Measurements from ENCODE around the gene UNC5B. TPM values are rescaled to one million over a fixed set of nuclear protein-coding genes. Genes with fewer than 3 reads are reported as not detected.

Gene UNC5B
- total RNA-seq, 1 experiment from 2014 or later, result 49.6 TPM

DNA sequence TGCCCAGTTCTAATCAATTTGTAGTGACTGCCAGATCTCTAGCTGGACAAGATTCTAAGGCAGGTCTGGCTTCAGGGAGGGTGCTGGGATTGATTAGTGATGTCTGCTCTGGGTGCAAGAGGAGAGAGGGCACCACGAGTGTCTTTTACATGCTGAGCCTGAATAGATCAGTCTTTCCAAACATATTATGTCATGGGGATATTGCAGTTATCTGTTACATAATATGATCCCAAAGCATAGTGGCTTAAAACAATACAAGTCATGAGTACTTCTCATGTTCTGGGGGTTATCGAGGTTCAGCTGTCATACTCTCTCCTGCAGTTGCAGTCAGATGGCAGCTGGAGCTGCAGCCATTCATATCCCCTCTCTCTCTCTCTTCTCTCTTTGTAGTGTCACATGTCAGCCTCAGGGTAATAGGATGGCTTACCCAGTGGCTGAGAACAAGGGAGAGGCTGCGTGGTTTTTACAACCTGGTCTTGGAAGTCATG is 132.7 kb downstream of the UNC5B start:
- Mint-ChIP-seq H3K4me1 (peaks cover 73% of the 10 kb centered on the region), H3K36me3 (no peaks in the 10 kb centered on the region; the same call in 1 of the 2 replicates), H3K27ac (peak overlapping the region; percentile 89), H3K27me3 (ENCODE audit: low read depth) (no peaks in the 10 kb centered on the region; the same call in 1 of the 2 replicates), H3K4me3 (peak overlapping the region; percentile 38), H3K9me3 (no peaks in the 10 kb centered on the region)
- ChIA-PET CTCF (interaction anchor here (0.8 to 7.8 kb wide), 15 partner anchors 10 to 551 kb away, joined by 3 to 54 read pairs (median 6); partner anchors contain the start of genes CDH23 and SLC29A3), POLR2A (interaction anchor here (1.6 kb wide), 1 partner anchor 10 kb away, joined by 7 read pairs; no protein-coding TSS in a partner anchor)
- ATAC-seq (peak; percentile 8; the same call in 1 of the 2 replicates), DNase-seq (ENCODE audit: low spot score) (no peak)
- no peak for TF ChIP-seq TEAD4 (CRISPR knock-in tag; IDR thresholded peaks at IDR 0.05)
- TF ChIP-seq, protein P1, sequence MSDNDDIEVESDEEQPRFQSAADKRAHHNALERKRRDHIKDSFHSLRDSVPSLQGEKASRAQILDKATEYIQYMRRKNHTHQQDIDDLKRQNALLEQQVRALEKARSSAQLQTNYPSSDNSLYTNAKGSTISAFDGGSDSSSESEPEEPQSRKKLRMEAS (CRISPR knock-in tag; IDR thresholded peaks at IDR 0.05), result peak; percentile 39; the same call in 1 of the 2 replicates
- TF ChIP-seq ELF4 (CRISPR knock-in tag; IDR thresholded peaks at IDR 0.05; ENCODE audit: low read depth), result no peak

DNA sequence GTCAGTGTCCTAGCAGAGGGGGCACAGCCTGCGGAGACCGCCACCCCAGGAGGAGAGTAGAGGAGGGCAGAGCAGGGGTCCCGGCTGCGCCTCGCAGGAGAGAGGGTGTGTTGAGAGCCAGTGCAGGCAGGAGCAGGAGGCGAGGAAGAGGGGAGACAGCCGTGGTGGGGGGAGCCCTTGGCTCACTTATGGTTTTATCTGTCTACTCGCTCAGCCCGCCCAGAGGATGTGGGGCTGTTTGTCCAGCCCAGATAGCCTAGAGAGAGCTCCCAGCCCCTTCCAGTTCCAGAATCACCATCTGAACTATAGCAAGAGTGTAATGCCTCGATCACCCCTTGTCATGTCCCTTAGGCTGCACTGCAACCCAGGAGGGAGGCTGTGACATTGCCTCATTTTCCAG is 133.3 kb downstream of the UNC5B start:
- Mint-ChIP-seq H3K36me3 (no peaks in the 10 kb centered on the region), H3K9me3 (no peaks in the 10 kb centered on the region), H3K27me3 (ENCODE audit: low read depth) (no peaks in the 10 kb centered on the region; the same call in 1 of the 2 replicates), H3K4me1 (peaks cover 72% of the 10 kb centered on the region), H3K27ac (peak overlapping the region; percentile 89; the same call in 1 of the 2 replicates), H3K4me3 (no peak overlapping the region)
- ATAC-seq (no peak), DNase-seq (ENCODE audit: low spot score) (no peak)
- TF ChIP-seq CREM (CRISPR knock-in tag; IDR thresholded peaks at IDR 0.05), result no peak
- TF ChIP-seq, protein P2, sequence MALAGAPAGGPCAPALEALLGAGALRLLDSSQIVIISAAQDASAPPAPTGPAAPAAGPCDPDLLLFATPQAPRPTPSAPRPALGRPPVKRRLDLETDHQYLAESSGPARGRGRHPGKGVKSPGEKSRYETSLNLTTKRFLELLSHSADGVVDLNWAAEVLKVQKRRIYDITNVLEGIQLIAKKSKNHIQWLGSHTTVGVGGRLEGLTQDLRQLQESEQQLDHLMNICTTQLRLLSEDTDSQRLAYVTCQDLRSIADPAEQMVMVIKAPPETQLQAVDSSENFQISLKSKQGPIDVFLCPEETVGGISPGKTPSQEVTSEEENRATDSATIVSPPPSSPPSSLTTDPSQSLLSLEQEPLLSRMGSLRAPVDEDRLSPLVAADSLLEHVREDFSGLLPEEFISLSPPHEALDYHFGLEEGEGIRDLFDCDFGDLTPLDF (CRISPR knock-in tag; IDR thresholded peaks at IDR 0.05), result no peak
- POLR2A ChIA-PET, result no interaction called here
- CTCF ChIA-PET, result interaction anchor here (1.2 to 7.8 kb wide), 4 partner anchors 26 to 551 kb away, joined by 3 to 54 read pairs (median 10); partner anchors contain the start of gene SLC29A3

DNA sequence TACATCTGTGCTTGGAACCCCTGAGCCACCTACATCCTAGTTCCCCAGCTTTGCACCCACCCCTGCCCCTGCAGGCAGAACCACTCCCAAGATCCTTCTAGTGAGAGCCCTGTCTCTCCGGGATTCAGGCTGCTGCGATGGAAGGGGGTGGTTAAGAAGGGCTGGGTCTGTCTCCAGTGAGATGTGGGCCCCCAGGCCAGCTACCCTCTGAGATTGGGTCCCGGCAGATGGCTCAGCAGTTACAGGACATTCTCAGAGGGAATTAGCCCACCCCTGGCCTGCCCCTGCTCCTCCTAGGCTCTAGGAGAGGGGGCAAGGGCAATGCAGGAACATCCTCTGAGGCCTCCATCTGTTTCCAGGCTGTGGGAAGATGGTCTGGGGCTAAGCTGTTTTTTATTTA is 134.4 kb downstream of the UNC5B start:
- Mint-ChIP-seq H3K36me3 (no peaks in the 10 kb centered on the region), H3K4me3 (no peak overlapping the region), H3K4me1 (peaks cover 74% of the 10 kb centered on the region), H3K27ac (no peak overlapping the region), H3K9me3 (no peaks in the 10 kb centered on the region), H3K27me3 (ENCODE audit: low read depth) (no peaks in the 10 kb centered on the region; the same call in 1 of the 2 replicates)
- ChIA-PET CTCF (interaction anchor here (2.1 kb wide), 1 partner anchor 27 kb away, joined by 10 read pairs; the partner anchor contains the start of gene SLC29A3), POLR2A (no interaction called here)
- DNase-seq (ENCODE audit: low spot score), result no peak
- no peak for ATAC-seq
- TF ChIP-seq, protein P1 (CRISPR knock-in tag; IDR thresholded peaks at IDR 0.05), result no peak
- TF ChIP-seq CREB1 (CRISPR knock-in tag; IDR thresholded peaks at IDR 0.05) (no peak), JUN (CRISPR knock-in tag; IDR thresholded peaks at IDR 0.05) (no peak), ATF1 (CRISPR knock-in tag; IDR thresholded peaks at IDR 0.05) (no peak), ZNF671 (CRISPR knock-in tag; IDR thresholded peaks at IDR 0.05) (no peak), ZNF138 (CRISPR knock-in tag; conservative IDR thresholded peaks at IDR 0.05) (no peak), ELF4 (CRISPR knock-in tag; IDR thresholded peaks at IDR 0.05; ENCODE audit: low read depth) (no peak), ZNF263 (CRISPR knock-in tag; IDR thresholded peaks at IDR 0.05; ENCODE audit: low read depth) (no peak)
- TF ChIP-seq, protein P3, sequence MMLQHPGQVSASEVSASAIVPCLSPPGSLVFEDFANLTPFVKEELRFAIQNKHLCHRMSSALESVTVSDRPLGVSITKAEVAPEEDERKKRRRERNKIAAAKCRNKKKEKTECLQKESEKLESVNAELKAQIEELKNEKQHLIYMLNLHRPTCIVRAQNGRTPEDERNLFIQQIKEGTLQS (CRISPR knock-in tag; conservative IDR thresholded peaks at IDR 0.05), result no peak
- TF ChIP-seq, protein P4, sequence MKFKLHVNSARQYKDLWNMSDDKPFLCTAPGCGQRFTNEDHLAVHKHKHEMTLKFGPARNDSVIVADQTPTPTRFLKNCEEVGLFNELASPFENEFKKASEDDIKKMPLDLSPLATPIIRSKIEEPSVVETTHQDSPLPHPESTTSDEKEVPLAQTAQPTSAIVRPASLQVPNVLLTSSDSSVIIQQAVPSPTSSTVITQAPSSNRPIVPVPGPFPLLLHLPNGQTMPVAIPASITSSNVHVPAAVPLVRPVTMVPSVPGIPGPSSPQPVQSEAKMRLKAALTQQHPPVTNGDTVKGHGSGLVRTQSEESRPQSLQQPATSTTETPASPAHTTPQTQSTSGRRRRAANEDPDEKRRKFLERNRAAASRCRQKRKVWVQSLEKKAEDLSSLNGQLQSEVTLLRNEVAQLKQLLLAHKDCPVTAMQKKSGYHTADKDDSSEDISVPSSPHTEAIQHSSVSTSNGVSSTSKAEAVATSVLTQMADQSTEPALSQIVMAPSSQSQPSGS (CRISPR knock-in tag; IDR thresholded peaks at IDR 0.05; ENCODE audit: borderline replicate concordance, low read depth), result no peak
- TF ChIP-seq, protein P5, sequence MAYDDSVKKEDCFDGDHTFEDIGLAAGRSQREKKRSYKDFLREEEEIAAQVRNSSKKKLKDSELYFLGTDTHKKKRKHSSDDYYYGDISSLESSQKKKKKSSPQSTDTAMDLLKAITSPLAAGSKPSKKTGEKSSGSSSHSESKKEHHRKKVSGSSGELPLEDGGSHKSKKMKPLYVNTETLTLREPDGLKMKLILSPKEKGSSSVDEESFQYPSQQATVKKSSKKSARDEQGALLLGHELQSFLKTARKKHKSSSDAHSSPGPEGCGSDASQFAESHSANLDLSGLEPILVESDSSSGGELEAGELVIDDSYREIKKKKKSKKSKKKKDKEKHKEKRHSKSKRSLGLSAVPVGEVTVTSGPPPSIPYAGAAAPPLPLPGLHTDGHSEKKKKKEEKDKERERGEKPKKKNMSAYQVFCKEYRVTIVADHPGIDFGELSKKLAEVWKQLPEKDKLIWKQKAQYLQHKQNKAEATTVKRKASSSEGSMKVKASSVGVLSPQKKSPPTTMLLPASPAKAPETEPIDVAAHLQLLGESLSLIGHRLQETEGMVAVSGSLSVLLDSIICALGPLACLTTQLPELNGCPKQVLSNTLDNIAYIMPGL (CRISPR knock-in tag; IDR thresholded peaks at IDR 0.05), result no peak
- TF ChIP-seq, protein P6, sequence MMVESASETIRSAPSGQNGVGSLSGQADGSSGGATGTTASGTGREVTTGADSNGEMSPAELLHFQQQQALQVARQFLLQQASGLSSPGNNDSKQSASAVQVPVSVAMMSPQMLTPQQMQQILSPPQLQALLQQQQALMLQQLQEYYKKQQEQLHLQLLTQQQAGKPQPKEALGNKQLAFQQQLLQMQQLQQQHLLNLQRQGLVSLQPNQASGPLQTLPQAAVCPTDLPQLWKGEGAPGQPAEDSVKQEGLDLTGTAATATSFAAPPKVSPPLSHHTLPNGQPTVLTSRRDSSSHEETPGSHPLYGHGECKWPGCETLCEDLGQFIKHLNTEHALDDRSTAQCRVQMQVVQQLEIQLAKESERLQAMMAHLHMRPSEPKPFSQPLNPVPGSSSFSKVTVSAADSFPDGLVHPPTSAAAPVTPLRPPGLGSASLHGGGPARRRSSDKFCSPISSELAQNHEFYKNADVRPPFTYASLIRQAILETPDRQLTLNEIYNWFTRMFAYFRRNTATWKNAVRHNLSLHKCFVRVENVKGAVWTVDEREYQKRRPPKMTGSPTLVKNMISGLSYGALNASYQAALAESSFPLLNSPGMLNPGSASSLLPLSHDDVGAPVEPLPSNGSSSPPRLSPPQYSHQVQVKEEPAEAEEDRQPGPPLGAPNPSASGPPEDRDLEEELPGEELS (CRISPR knock-in tag; IDR thresholded peaks at IDR 0.05), result no peak
- TF ChIP-seq, protein P7, sequence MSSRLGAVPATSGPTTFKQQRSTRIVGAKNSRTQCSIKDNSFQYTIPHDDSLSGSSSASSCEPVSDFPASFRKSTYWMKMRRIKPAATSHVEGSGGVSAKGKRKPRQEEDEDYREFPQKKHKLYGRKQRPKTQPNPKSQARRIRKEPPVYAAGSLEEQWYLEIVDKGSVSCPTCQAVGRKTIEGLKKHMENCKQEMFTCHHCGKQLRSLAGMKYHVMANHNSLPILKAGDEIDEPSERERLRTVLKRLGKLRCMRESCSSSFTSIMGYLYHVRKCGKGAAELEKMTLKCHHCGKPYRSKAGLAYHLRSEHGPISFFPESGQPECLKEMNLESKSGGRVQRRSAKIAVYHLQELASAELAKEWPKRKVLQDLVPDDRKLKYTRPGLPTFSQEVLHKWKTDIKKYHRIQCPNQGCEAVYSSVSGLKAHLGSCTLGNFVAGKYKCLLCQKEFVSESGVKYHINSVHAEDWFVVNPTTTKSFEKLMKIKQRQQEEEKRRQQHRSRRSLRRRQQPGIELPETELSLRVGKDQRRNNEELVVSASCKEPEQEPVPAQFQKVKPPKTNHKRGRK (CRISPR knock-in tag; IDR thresholded peaks at IDR 0.05; ENCODE audit: borderline replicate concordance), result no peak

Data from WTC11 (cell line).